GM12801 (cell line): ENCODE results near the gene HSPA12B.

Source experiments
- CTCF ChIP-seq: IDR thresholded peaks from one replicate; pipeline ENCODE4 v1.5.1; 2011; ENCODE audit warnings: control low read depth; ENCODE audit not compliant: insufficient read length; ENCODE audit errors: extremely low read depth

HSPA12B gene

DNA sequence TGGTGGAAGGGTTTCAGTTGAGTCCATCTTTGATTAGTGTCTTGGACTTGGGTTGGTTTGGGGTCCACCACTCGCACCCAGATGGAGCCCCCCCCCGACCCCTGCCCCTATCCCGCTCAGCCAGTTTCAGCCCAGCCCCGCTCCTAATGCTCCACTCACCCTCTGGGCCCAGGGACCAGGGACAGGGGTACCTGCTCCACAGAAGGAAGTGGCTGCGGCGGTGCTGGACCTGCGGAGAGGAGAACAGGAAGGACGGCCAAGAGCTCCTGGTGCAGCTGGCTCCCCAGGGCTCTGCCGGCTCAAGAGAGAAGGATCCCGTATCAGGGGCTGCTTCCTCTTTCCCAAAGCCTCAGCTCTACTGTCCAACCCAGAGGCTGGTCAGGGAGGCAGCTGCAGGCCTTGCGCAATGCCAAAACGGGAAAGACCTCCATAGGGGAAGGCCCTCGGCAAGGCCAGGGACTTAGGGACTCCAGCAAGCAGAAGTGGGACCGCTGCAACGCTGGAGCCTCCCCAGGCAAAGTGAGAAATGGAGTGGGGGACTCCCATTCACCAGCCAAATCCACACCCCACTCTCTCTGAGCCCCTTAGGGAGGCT is 20.1 kb upstream of the HSPA12B start, which contains the start of gene SIGLEC1:
SIGLEC1 (minus strand) TSS at position 322 of the 595 bp plus-strand sequence. CDS start 5,472 bp downstream, outside the sequence.
- TF ChIP-seq CTCF: no peak

DNA sequence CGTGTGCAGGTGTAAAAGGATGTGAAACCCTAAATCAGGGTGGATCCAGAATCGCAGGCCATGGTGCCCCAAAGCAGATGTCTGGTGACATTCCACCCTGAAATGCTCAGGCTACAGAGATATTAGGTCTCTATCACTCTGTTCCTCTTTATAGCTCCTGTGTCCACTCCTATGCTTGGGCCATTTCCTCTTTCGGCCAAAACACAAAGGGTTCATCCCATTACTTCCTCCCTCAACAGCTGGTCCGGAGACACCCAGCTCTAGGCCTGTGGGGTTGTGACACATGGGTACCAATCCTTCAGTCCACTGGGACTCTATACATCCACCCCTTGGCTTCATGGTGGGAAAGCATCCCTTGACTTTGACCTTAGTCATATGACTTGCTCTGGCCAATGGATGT is 18.4 kb upstream of the HSPA12B start:
- no peak for TF ChIP-seq CTCF

GRCh38 chr20:3716195-3716834 is 16.2 kb upstream of the HSPA12B start:
- no peak for TF ChIP-seq CTCF

DNA sequence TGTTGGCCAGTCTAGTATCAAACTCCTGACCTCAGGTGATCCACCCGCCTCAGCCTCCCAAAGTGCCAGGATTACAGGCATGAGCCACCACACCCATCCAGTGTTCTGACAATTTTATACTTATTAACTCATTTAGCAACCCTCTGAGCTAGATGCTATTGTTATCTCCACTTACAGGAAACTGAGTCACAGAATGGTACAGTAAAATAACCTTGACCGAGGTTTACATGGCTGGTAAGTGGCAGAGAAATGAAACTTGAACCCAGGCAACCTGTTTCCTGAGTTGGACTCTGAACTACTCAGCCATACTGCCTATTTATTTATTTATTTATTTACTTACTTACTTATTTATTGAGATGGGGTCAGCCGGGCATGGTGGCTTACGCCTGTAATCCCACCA is 13.4 kb upstream of the HSPA12B start:
- TF ChIP-seq CTCF: no peak

GRCh38 chr20:3720068-3720467 is 12.4 kb upstream of the HSPA12B start:
- no peak for TF ChIP-seq CTCF

GRCh38 chr20:3720626-3721025 is 11.9 kb upstream of the HSPA12B start:
- TF ChIP-seq CTCF: no peak

GRCh38 chr20:3721912-3722311 is 10.6 kb upstream of the HSPA12B start:
- TF ChIP-seq CTCF: no peak

GRCh38 chr20:3723284-3723683 is 9.2 kb upstream of the HSPA12B start:
- no peak for TF ChIP-seq CTCF
